ENCODE data around the gene ASRGL1.

DNA sequence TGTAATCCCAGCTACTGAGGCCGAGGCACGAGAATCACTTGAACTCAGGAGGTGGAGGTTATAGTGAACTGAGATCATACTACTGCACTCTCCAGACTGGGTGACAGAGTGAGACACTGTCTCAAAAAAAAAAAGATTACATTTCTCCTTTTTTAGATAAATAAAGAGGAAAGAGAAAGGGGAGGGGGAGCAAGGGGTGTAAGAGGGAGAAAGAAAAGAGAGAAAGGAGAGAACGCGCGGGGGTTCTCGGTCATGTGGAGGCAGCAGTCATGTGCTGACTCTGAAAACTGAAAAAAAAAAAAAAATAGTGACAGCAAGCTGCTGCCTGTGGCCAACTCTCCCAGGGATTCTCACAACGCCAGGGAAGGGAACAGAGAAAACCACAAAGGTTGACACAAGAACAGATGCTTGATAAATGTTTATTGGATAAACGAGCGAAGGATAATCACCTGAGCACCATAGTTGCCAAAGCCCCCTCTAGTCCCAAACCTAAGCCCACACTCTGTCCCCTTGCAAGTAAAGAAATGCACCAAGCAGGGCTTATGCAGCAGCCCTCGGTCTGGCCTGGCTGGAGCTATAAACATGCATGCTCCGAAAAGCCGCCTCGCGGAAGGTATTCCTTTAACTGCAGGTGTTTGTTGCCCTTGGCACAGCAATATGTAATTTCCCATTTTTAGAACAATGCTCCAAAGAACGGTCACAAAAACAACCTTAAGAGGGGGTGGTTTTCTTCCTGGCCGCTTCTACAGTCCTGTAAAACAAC, 96.1 kb downstream of the ASRGL1 start:
- TF ChIP-seq CTCF (IDR thresholded peaks at IDR 0.05) (no peak), POLR2A (IDR thresholded peaks at IDR 0.05) (no peak), EP300 (IDR thresholded peaks at IDR 0.05) (no peak)

Data from tibial nerve (tissue), 4 donors.